Activated naive CD4-positive, alpha-beta T cell treated with anti-CD3 and anti-CD28 coated beads, Interleukin-2, amount 10 ng/mL, durations not matched to agents 7 days and 5 days (primary cell): ENCODE measurements around the gene LSAMP.

Source experiments
- CTCF ChIA-PET: fragments of 350-600 bp; sonication (Branson Sonifier 250); formaldehyde crosslinking; loops from one replicate; lab custom pipeline; 2021; ENCODE audit warnings: antibody characterized with exemption; lab: Charles Lee
- DNase-seq: peaks from one replicate; pipeline ENCODE4 v3.0.0-alpha.2; 2020
- H3K27ac Mint-ChIP-seq: one replicate; pipeline ENCODE4 v1.8.0; 2021; ENCODE audit warnings: mild to moderate bottlenecking, moderate library complexity, mixed read lengths
- H3K27me3 Mint-ChIP-seq: one replicate; pipeline ENCODE4 v1.8.0; 2021; ENCODE audit warnings: mild to moderate bottlenecking, mixed read lengths
- H3K36me3 Mint-ChIP-seq: one replicate; pipeline ENCODE4 v1.8.0; 2021; ENCODE audit warnings: mixed read lengths
- H3K4me1 Mint-ChIP-seq: one replicate; pipeline ENCODE4 v1.8.0; 2021; ENCODE audit warnings: mixed read lengths
- H3K4me3 Mint-ChIP-seq: one replicate; pipeline ENCODE4 v1.8.0; 2021; ENCODE audit warnings: mild to moderate bottlenecking, moderate library complexity, mixed read lengths
- H3K9me3 Mint-ChIP-seq: one replicate; pipeline ENCODE4 v1.8.0; 2021; ENCODE audit warnings: mixed read lengths

LSAMP gene

GRCh38 chr3:116413319-116413718, 32.0 kb downstream of the LSAMP start:
- Mint-ChIP-seq H3K27ac (no peak overlapping the region), H3K4me3 (no peak overlapping the region), H3K4me1 (no peaks in the 10 kb centered on the region), H3K36me3 (no peaks in the 10 kb centered on the region), H3K9me3 (peaks cover 5% of the 10 kb centered on the region), H3K27me3 (no peaks in the 10 kb centered on the region)
- CTCF ChIA-PET: no interaction called here
- no peak for DNase-seq

- Mint-ChIP-seq H3K4me1 (no peaks in the 10 kb centered on the region), H3K9me3 (peaks cover 5% of the 10 kb centered on the region), H3K4me3 (no peak overlapping the region), H3K36me3 (no peaks in the 10 kb centered on the region), H3K27me3 (no peaks in the 10 kb centered on the region), H3K27ac (no peak overlapping the region)
- DNase-seq: no peak
- CTCF ChIA-PET: no interaction called here
Measured at GRCh38 chr3:116408473-116408872, 36.8 kb downstream of the LSAMP start.

GRCh38 chr3:116405231-116405630, 40.1 kb downstream of the LSAMP start:
- no peak for DNase-seq
- Mint-ChIP-seq H3K27ac (no peak overlapping the region), H3K4me1 (no peaks in the 10 kb centered on the region), H3K27me3 (no peaks in the 10 kb centered on the region), H3K36me3 (no peaks in the 10 kb centered on the region), H3K9me3 (peaks cover 2% of the 10 kb centered on the region), H3K4me3 (no peak overlapping the region)
- CTCF ChIA-PET: no interaction called here

GRCh38 chr3:116399701-116400226, 45.5 kb downstream of the LSAMP start:
- DNase-seq: no peak
- no peaks in the 10 kb centered on the region for H3K27me3 Mint-ChIP-seq
- no peak overlapping the region for H3K4me3 Mint-ChIP-seq
- CTCF ChIA-PET: no interaction called here
- H3K9me3 Mint-ChIP-seq: no peaks in the 10 kb centered on the region
- no peak overlapping the region for H3K27ac Mint-ChIP-seq
- H3K4me1 Mint-ChIP-seq: no peaks in the 10 kb centered on the region
- H3K36me3 Mint-ChIP-seq: no peaks in the 10 kb centered on the region

- Mint-ChIP-seq H3K4me3 (no peak overlapping the region), H3K27ac (no peak overlapping the region), H3K27me3 (no peaks in the 10 kb centered on the region), H3K9me3 (peaks cover 5% of the 10 kb centered on the region), H3K36me3 (no peaks in the 10 kb centered on the region), H3K4me1 (no peaks in the 10 kb centered on the region)
- CTCF ChIA-PET: no interaction called here
- DNase-seq: no peak
Measured at GRCh38 chr3:116394365-116394764, 50.9 kb downstream of the LSAMP start.

- Mint-ChIP-seq H3K27ac (no peak overlapping the region), H3K36me3 (no peaks in the 10 kb centered on the region), H3K9me3 (peaks cover 5% of the 10 kb centered on the region), H3K4me3 (no peak overlapping the region), H3K4me1 (no peaks in the 10 kb centered on the region), H3K27me3 (no peaks in the 10 kb centered on the region)
- DNase-seq: no peak
- CTCF ChIA-PET: no interaction called here
Measured at GRCh38 chr3:116393199-116393598, 52.1 kb downstream of the LSAMP start.

- CTCF ChIA-PET: no interaction called here
- Mint-ChIP-seq H3K36me3 (no peaks in the 10 kb centered on the region), H3K9me3 (peaks cover 5% of the 10 kb centered on the region), H3K27ac (no peak overlapping the region), H3K4me3 (no peak overlapping the region), H3K4me1 (no peaks in the 10 kb centered on the region), H3K27me3 (no peaks in the 10 kb centered on the region)
- DNase-seq: no peak
Measured at GRCh38 chr3:116392291-116392690, 53.0 kb downstream of the LSAMP start.

GRCh38 chr3:116391296-116392201, 53.7 kb downstream of the LSAMP start:
- CTCF ChIA-PET: no interaction called here
- Mint-ChIP-seq H3K36me3 (no peaks in the 10 kb centered on the region), H3K27ac (no peak overlapping the region), H3K9me3 (peaks cover 5% of the 10 kb centered on the region), H3K27me3 (no peaks in the 10 kb centered on the region), H3K4me3 (no peak overlapping the region), H3K4me1 (no peaks in the 10 kb centered on the region)
- no peak for DNase-seq

GRCh38 chr3:116390318-116390717, 55.0 kb downstream of the LSAMP start:
- no peaks in the 10 kb centered on the region for H3K4me1 Mint-ChIP-seq
- H3K4me3 Mint-ChIP-seq: no peak overlapping the region
- H3K9me3 Mint-ChIP-seq: peaks cover 5% of the 10 kb centered on the region
- H3K27ac Mint-ChIP-seq: no peak overlapping the region
- H3K27me3 Mint-ChIP-seq: no peaks in the 10 kb centered on the region
- CTCF ChIA-PET: no interaction called here
- no peak for DNase-seq
- no peaks in the 10 kb centered on the region for H3K36me3 Mint-ChIP-seq

GRCh38 chr3:116388867-116389385, 56.4 kb downstream of the LSAMP start:
- H3K27ac Mint-ChIP-seq: no peak overlapping the region
- DNase-seq: no peak
- peaks cover 5% of the 10 kb centered on the region for H3K9me3 Mint-ChIP-seq
- no peaks in the 10 kb centered on the region for H3K27me3 Mint-ChIP-seq
- H3K36me3 Mint-ChIP-seq: no peaks in the 10 kb centered on the region
- no peak overlapping the region for H3K4me3 Mint-ChIP-seq
- no peaks in the 10 kb centered on the region for H3K4me1 Mint-ChIP-seq
- CTCF ChIA-PET: no interaction called here

- Mint-ChIP-seq H3K36me3 (no peaks in the 10 kb centered on the region), H3K4me3 (no peak overlapping the region), H3K27me3 (no peaks in the 10 kb centered on the region), H3K27ac (no peak overlapping the region), H3K9me3 (peaks cover 4% of the 10 kb centered on the region), H3K4me1 (no peaks in the 10 kb centered on the region)
- no peak for DNase-seq
- CTCF ChIA-PET: no interaction called here
Measured at GRCh38 chr3:116386168-116386567, 59.1 kb downstream of the LSAMP start.

GRCh38 chr3:116384717-116385116, 60.6 kb downstream of the LSAMP start:
- no peaks in the 10 kb centered on the region for H3K36me3 Mint-ChIP-seq
- no peak overlapping the region for H3K27ac Mint-ChIP-seq
- peaks cover 1% of the 10 kb centered on the region for H3K9me3 Mint-ChIP-seq
- H3K4me3 Mint-ChIP-seq: no peak overlapping the region
- no peaks in the 10 kb centered on the region for H3K27me3 Mint-ChIP-seq
- no peak for DNase-seq
- no peaks in the 10 kb centered on the region for H3K4me1 Mint-ChIP-seq
- CTCF ChIA-PET: no interaction called here

GRCh38 chr3:116378077-116378476, 67.2 kb downstream of the LSAMP start:
- no peaks in the 10 kb centered on the region for H3K4me1 Mint-ChIP-seq

GRCh38 chr3:116374901-116375300, 70.4 kb downstream of the LSAMP start:
- Mint-ChIP-seq H3K36me3 (no peaks in the 10 kb centered on the region), H3K4me3 (no peak overlapping the region), H3K9me3 (no peaks in the 10 kb centered on the region), H3K4me1 (no peaks in the 10 kb centered on the region), H3K27ac (no peak overlapping the region), H3K27me3 (no peaks in the 10 kb centered on the region)
- no peak for DNase-seq
- CTCF ChIA-PET: no interaction called here

More at GRCh38 chr3:116378077-116378476, 67.2 kb downstream of the LSAMP start:
- no peak for DNase-seq
- Mint-ChIP-seq H3K27ac (no peak overlapping the region), H3K36me3 (no peaks in the 10 kb centered on the region), H3K4me3 (no peak overlapping the region), H3K9me3 (peaks cover 1% of the 10 kb centered on the region), H3K27me3 (no peaks in the 10 kb centered on the region)
- CTCF ChIA-PET: no interaction called here
